ENCODE data around the gene GPR55.

- TF ChIP-seq, protein P1, sequence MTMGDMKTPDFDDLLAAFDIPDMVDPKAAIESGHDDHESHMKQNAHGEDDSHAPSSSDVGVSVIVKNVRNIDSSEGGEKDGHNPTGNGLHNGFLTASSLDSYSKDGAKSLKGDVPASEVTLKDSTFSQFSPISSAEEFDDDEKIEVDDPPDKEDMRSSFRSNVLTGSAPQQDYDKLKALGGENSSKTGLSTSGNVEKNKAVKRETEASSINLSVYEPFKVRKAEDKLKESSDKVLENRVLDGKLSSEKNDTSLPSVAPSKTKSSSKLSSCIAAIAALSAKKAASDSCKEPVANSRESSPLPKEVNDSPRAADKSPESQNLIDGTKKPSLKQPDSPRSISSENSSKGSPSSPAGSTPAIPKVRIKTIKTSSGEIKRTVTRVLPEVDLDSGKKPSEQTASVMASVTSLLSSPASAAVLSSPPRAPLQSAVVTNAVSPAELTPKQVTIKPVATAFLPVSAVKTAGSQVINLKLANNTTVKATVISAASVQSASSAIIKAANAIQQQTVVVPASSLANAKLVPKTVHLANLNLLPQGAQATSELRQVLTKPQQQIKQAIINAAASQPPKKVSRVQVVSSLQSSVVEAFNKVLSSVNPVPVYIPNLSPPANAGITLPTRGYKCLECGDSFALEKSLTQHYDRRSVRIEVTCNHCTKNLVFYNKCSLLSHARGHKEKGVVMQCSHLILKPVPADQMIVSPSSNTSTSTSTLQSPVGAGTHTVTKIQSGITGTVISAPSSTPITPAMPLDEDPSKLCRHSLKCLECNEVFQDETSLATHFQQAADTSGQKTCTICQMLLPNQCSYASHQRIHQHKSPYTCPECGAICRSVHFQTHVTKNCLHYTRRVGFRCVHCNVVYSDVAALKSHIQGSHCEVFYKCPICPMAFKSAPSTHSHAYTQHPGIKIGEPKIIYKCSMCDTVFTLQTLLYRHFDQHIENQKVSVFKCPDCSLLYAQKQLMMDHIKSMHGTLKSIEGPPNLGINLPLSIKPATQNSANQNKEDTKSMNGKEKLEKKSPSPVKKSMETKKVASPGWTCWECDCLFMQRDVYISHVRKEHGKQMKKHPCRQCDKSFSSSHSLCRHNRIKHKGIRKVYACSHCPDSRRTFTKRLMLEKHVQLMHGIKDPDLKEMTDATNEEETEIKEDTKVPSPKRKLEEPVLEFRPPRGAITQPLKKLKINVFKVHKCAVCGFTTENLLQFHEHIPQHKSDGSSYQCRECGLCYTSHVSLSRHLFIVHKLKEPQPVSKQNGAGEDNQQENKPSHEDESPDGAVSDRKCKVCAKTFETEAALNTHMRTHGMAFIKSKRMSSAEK (CRISPR knock-in tag; IDR thresholded peaks at IDR 0.05; ENCODE audit: borderline replicate concordance): no peak
- TF ChIP-seq CTCF (IDR thresholded peaks at IDR 0.05): no peak
- TF ChIP-seq CREM (CRISPR knock-in tag; IDR thresholded peaks at IDR 0.05): no peak
- TF ChIP-seq HMGXB4 (CRISPR knock-in tag; IDR thresholded peaks at IDR 0.05): no peak
- no peak for TF ChIP-seq MAX (CRISPR knock-in tag; IDR thresholded peaks at IDR 0.05)
- TF ChIP-seq NFYB (CRISPR knock-in tag; conservative IDR thresholded peaks at IDR 0.05; ENCODE audit: low read depth): no peak
- TF ChIP-seq JUN (CRISPR knock-in tag; IDR thresholded peaks at IDR 0.05): no peak
- TF ChIP-seq E2F1 (CRISPR knock-in tag; IDR thresholded peaks at IDR 0.05): no peak
Measured at GRCh38 chr2:230947235-230947576, 22.2 kb upstream of the GPR55 start.

Data from WTC11 (cell line).